ENCODE measurements around the gene SYNGR2.

- no peak for TF ChIP-seq CTCF (IDR thresholded peaks at IDR 0.05)
- no peak for TF ChIP-seq POLR2A (IDR thresholded peaks at IDR 0.05)
Measured at GRCh38 chr17:78120537-78120936, 47.8 kb upstream of the SYNGR2 start.

All from stomach (tissue), 4 donors.